Measurements from ENCODE around the gene APOM. TPM values are rescaled to one million over a fixed set of nuclear protein-coding genes. Genes with fewer than 3 reads are reported as not detected.

APOM gene
- total RNA-seq, 1 donor from 2014 or later = 2.2 TPM

DNA sequence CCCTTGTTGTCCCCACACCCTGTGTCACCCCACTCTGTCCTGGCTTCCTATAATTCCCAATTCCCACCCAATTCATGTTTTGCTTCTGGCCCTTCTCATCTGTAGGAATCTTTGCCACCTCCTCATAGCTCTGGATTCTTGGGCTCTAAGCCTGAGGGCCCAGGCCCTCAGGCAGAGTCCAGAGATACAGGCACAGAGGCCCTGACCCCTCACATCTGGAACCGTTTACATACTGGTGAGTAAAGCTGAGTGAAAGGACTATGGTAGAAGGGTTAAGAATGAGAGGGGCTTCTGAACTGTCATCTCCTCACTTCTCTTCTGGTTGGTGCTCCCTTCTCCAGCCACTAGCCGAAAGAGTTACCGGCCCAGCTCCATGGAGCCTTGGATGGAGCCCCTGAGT, 21.6 kb upstream of the APOM start:
- H3K9me3 Mint-ChIP-seq = no peaks in the 10 kb centered on the region
- no peak overlapping the region for H3K4me3 Mint-ChIP-seq
- no peak for ATAC-seq (ENCODE audit: low read depth)
- peak overlapping the region; percentile 14 for H3K27ac Mint-ChIP-seq
- ChIA-PET POLR2A (interaction anchor here (0.5 to 2.0 kb wide), 3 partner anchors 13 to 180 kb away, joined by 4 to 7 read pairs (median 6); partner anchors contain the start of gene BAG6), CTCF (no interaction called here)
- intact Hi-C loops (cut with micrococcal nuclease) = no loop called here
- H3K27me3 Mint-ChIP-seq = no peaks in the 10 kb centered on the region
- TF ChIP-seq, protein P1, sequence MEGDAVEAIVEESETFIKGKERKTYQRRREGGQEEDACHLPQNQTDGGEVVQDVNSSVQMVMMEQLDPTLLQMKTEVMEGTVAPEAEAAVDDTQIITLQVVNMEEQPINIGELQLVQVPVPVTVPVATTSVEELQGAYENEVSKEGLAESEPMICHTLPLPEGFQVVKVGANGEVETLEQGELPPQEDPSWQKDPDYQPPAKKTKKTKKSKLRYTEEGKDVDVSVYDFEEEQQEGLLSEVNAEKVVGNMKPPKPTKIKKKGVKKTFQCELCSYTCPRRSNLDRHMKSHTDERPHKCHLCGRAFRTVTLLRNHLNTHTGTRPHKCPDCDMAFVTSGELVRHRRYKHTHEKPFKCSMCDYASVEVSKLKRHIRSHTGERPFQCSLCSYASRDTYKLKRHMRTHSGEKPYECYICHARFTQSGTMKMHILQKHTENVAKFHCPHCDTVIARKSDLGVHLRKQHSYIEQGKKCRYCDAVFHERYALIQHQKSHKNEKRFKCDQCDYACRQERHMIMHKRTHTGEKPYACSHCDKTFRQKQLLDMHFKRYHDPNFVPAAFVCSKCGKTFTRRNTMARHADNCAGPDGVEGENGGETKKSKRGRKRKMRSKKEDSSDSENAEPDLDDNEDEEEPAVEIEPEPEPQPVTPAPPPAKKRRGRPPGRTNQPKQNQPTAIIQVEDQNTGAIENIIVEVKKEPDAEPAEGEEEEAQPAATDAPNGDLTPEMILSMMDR (IDR thresholded peaks at IDR 0.05) = no peak
- peaks cover 94% of the 10 kb centered on the region for H3K36me3 Mint-ChIP-seq (ENCODE audit: low read depth)
- H3K4me1 Mint-ChIP-seq = no peaks in the 10 kb centered on the region
- no peak for DNase-seq

DNA sequence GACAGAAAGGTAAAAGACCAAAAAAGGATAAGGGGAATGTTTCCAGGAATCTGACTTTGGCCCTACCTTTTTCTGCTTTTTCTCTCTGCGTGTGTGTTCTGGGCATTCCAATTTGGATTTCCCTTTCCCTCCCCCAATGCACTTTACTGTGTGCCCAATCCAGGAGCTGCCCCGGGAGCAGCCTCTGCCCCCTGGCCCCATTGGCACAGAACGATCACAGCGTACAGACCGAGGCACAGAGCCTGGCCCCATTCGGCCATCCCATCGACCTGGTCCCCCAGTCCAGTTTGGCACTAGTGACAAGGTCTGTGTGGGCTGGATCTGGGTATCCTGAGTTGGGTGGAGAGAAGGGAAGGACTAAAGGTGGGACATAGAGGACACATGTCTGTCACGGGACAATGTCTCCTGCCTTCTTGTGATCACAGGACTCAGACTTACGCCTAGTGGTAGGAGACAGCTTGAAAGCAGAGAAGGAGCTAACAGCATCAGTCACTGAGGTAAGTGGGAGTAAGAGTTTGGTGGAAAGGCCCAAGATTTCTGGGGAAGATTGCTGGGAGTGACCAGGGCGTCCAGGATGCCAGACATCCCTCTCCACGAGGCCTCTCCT, 20.6 kb upstream of the APOM start:
- Mint-ChIP-seq H3K36me3 (ENCODE audit: low read depth) (peaks cover 89% of the 10 kb centered on the region), H3K27me3 (no peaks in the 10 kb centered on the region), H3K4me1 (no peaks in the 10 kb centered on the region), H3K4me3 (no peak overlapping the region), H3K27ac (no peak overlapping the region), H3K9me3 (no peaks in the 10 kb centered on the region)
- ChIA-PET CTCF (no interaction called here), POLR2A (interaction anchor here (0.5 to 2.0 kb wide), 6 partner anchors 8 to 429 kb away, joined by 4 to 7 read pairs (median 5); partner anchors contain the start of gene BAG6)
- intact Hi-C loops (cut with micrococcal nuclease) = no loop called here
- DNase-seq (no peak), ATAC-seq (ENCODE audit: low read depth) (no peak)
- TF ChIP-seq, protein P1 (IDR thresholded peaks at IDR 0.05) = no peak

DNA sequence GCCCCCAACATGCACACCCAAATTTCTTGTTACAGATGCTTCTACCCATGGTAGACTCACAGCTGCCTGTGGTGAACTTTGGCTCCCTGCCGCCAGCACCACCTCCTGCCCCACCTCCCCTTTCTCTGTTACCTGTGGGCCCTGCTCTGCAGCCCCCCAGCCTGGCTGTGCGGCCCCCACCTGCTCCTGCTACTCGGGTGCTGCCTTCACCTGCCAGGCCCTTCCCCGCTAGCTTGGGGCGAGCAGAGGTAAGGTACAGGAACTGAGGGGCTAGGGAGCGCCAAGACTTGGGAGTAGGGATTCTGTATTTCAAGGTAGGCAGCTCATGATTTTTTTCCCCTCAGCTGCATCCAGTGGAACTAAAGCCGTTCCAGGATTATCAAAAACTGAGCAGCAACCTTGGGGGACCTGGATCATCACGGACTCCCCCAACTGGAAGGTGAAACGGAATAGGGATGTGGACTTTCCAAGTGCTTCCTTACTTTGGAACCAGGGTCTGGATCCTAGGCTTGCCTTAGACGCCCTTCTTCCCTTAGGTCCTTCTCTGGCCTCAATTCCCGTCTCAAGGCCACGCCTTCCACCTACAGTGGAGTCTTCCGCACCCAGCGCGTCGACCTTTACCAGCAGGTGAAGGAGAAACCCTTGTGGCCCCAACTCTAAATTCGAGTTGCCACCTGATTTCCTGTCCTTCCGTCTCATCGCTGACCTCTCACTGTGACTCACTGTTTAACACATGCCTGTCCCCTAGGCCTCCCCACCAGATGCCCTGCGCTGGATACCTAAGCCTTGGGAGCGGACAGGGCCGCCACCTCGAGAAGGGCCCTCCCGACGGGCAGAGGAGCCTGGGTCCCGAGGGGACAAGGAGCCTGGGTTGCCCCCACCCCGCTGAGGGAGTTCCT, 18.7 kb upstream of the APOM start:
- peak overlapping the region; percentile 12 for H3K27ac Mint-ChIP-seq
- ChIA-PET CTCF (no interaction called here), POLR2A (interaction anchor here (0.7 to 1.7 kb wide), 2 partner anchors 16 to 146 kb away, joined by 4 read pairs; partner anchors contain the start of gene BAG6)
- intact Hi-C loops (cut with micrococcal nuclease) = no loop called here
- H3K4me3 Mint-ChIP-seq = no peak overlapping the region
- H3K9me3 Mint-ChIP-seq = no peaks in the 10 kb centered on the region
- ATAC-seq (ENCODE audit: low read depth) = no peak
- TF ChIP-seq, protein P1 (IDR thresholded peaks at IDR 0.05) = no peak
- H3K36me3 Mint-ChIP-seq (ENCODE audit: low read depth) = peaks cover 90% of the 10 kb centered on the region
- no peaks in the 10 kb centered on the region for H3K4me1 Mint-ChIP-seq
- no peak for DNase-seq
- H3K27me3 Mint-ChIP-seq = no peaks in the 10 kb centered on the region

DNA sequence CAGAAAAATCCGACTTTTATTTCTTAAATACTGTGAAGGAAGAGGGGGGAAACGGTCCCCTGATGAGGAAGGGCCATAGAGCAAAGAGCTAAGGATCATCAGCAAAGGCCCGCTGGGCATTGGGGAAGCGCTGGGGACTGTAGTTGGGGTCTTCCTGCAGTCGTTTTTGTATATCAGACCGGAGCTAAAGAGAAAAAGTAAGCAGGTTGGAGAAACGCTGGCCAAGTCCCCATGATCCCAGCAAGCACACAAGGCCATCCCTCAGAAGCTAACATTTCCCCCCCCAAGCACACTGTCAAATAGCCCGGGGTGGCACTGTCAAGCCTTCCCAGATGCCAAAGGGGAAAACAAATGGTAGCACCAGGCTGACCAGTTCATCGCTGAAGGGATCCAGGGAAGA, 16.7 kb upstream of the APOM start:
- POLR2A ChIA-PET = interaction anchor here (0.8 to 1.7 kb wide), 4 partner anchors 13 to 203 kb away, joined by 3 to 6 read pairs (median 4); partner anchors contain the start of gene BAG6
- ATAC-seq (ENCODE audit: low read depth) (no peak), DNase-seq (no peak)
- Mint-ChIP-seq H3K4me3 (no peak overlapping the region), H3K9me3 (no peaks in the 10 kb centered on the region), H3K27me3 (no peaks in the 10 kb centered on the region), H3K27ac (no peak overlapping the region), H3K36me3 (ENCODE audit: low read depth) (peaks cover 81% of the 10 kb centered on the region), H3K4me1 (no peaks in the 10 kb centered on the region)
- intact Hi-C loops (cut with micrococcal nuclease) = no loop called here
- TF ChIP-seq, protein P1 (IDR thresholded peaks at IDR 0.05) = no peak
- CTCF ChIA-PET = interaction anchor here (1.5 kb wide), 1 partner anchor 88 kb away, joined by 3 read pairs; no protein-coding TSS in a partner anchor

DNA sequence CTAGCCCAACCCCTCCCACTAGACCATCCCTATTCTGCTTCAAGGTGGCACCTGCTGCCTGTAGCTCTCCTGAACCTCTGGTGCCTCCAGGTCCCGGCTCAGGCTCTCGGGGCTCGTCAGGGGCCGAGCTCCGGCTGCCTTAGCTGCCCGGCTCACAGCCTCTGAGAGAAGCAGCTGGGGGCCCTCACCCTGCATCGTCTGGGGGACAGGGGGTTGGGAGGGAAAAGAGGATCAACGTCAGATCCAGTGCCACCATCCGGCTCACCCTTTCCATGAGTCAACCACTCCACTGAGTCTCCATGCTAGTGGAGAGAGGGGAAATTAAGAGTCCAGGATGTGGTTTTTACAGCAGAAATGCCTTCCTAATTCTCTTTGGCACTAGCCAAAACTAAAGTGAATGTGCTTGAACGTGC, 16.2 kb upstream of the APOM start:
- no peak for ATAC-seq (ENCODE audit: low read depth)
- H3K27me3 Mint-ChIP-seq = no peaks in the 10 kb centered on the region
- intact Hi-C loops (cut with micrococcal nuclease) = no loop called here
- H3K4me3 Mint-ChIP-seq = no peak overlapping the region
- H3K4me1 Mint-ChIP-seq = no peaks in the 10 kb centered on the region
- H3K36me3 Mint-ChIP-seq (ENCODE audit: low read depth) = peaks cover 80% of the 10 kb centered on the region
- ChIA-PET POLR2A (interaction anchor here (1.2 to 1.7 kb wide), 2 partner anchors 18 to 203 kb away, joined by 3 to 6 read pairs; no protein-coding TSS in a partner anchor), CTCF (no interaction called here)
- no peak overlapping the region for H3K27ac Mint-ChIP-seq
- H3K9me3 Mint-ChIP-seq = no peaks in the 10 kb centered on the region
- no peak for DNase-seq
- TF ChIP-seq, protein P1 (IDR thresholded peaks at IDR 0.05) = no peak
